Neutrophil (primary cell): ENCODE data around the gene TRIM26.

Source experiments
- H3K27ac ChIP-seq: fragments of 200-600 bp; sonication (generic); 2 replicates; pipeline ENCODE4 v1.5.1; 2016; ENCODE audit warnings: mild to moderate bottlenecking, moderate library complexity
- H3K27me3 ChIP-seq: fragments of 200-600 bp; sonication (generic); 2 replicates; pipeline ENCODE4 v1.6.0; 2016; ENCODE audit warnings: mild to moderate bottlenecking
- H3K36me3 ChIP-seq: fragments of 200-600 bp; sonication (generic); 2 replicates; pipeline ENCODE4 v1.5.1; 2017
- H3K4me1 ChIP-seq, 2 experiments: fragments of 200-600 bp in 1 of 2; sonication (generic) in 1 of 2; 1 replicate in 1 of 2; 2 replicates in 1 of 2; pipeline versions ENCODE4 v1.5.1 to v1.6.1; 2013 to 2016; ENCODE audit warnings: low read depth in 1 of 2, low read length in 1 of 2, mild to moderate bottlenecking in 1 of 2, moderate library complexity in 1 of 2; ENCODE audit not compliant: control insufficient read depth in 1 of 2, insufficient read depth in 1 of 2
- H3K4me3 ChIP-seq, 2 experiments: fragments of 200-600 bp in 1 of 2; sonication (generic) in 1 of 2; 1 replicate in 1 of 2; 2 replicates in 1 of 2; pipeline ENCODE4 v1.5.1; 2013 to 2016; ENCODE audit warnings: low read depth in 1 of 2, low read length in 1 of 2, mild to moderate bottlenecking in 1 of 2, moderate library complexity in 1 of 2
- H3K9me3 ChIP-seq: fragments of 200-600 bp; sonication (generic); 2 replicates; pipeline ENCODE4 v1.5.1; 2016
- CTCF ChIP-seq: fragments of 200-600 bp; sonication (generic); IDR thresholded peaks from 2 replicates; pipeline ENCODE4 v1.5.1; 2016; ENCODE audit warnings: antibody characterized with exemption

Gene TRIM26

GRCh38 chr6:30162265-30163089 lies 50.7 kb downstream of the TRIM26 start:
- H3K36me3 ChIP-seq, result no peaks in the 10 kb centered on the region
- no peaks in the 10 kb centered on the region for H3K9me3 ChIP-seq
- no peak overlapping the region for H3K4me3 ChIP-seq
- TF ChIP-seq CTCF, result no peak
- H3K27me3 ChIP-seq, result peaks cover 14% of the 10 kb centered on the region
- no peak overlapping the region for H3K27ac ChIP-seq
- no peaks in the 10 kb centered on the region for H3K4me1 ChIP-seq

- TF ChIP-seq CTCF, result no peak
- Histone ChIP-seq H3K9me3 (no peaks in the 10 kb centered on the region), H3K4me1 (peaks cover 0 to 5% of the 10 kb centered on the region in 2 experiments), H3K4me3 (no peak within 1 kb of the TSS), H3K36me3 (no peaks in the 10 kb centered on the region), H3K27me3 (peaks cover 9% of the 10 kb centered on the region), H3K27ac (no peak within 1 kb of the TSS)
Measured at GRCh38 chr6:30160785-30161531, 52.2 kb downstream of the TRIM26 start, which contains the start of gene TRIM10. Gene TRIM10 (minus strand): TSS chr6:30161211. CDS start chr6:30160858, 353 bp downstream.

GRCh38 chr6:30160008-30160784 lies 53.0 kb downstream of the TRIM26 start:
- no peaks in the 10 kb centered on the region for H3K9me3 ChIP-seq
- H3K27ac ChIP-seq, result no peak overlapping the region
- H3K4me3 ChIP-seq, result no peak overlapping the region
- H3K27me3 ChIP-seq, result peaks cover 13% of the 10 kb centered on the region
- no peaks in the 10 kb centered on the region for H3K36me3 ChIP-seq
- no peak for TF ChIP-seq CTCF
- peaks cover 0 to 5% of the 10 kb centered on the region in 2 experiments for H3K4me1 ChIP-seq

GRCh38 chr6:30158475-30159040 lies 54.6 kb downstream of the TRIM26 start:
- H3K9me3 ChIP-seq, result no peaks in the 10 kb centered on the region
- H3K36me3 ChIP-seq, result no peaks in the 10 kb centered on the region
- H3K27me3 ChIP-seq, result peaks cover 13% of the 10 kb centered on the region
- no peak overlapping the region for H3K4me3 ChIP-seq
- H3K27ac ChIP-seq, result no peak overlapping the region
- peaks cover 3 to 9% of the 10 kb centered on the region in 2 experiments for H3K4me1 ChIP-seq
- no peak for TF ChIP-seq CTCF

- no peak overlapping the region for H3K4me3 ChIP-seq
Measured at GRCh38 chr6:30157999-30158398, 55.2 kb downstream of the TRIM26 start.

More at GRCh38 chr6:30157999-30158398, 55.2 kb downstream of the TRIM26 start:
- Histone ChIP-seq H3K27me3 (peaks cover 13% of the 10 kb centered on the region), H3K4me1 (peaks cover 8 to 14% of the 10 kb centered on the region in 2 experiments), H3K9me3 (no peaks in the 10 kb centered on the region), H3K36me3 (no peaks in the 10 kb centered on the region), H3K27ac (no peak overlapping the region)
- no peak for TF ChIP-seq CTCF
